Stomach (tissue), 4 donors: ENCODE measurements around the gene HEPHL1.

Source experiments
- CTCF ChIP-seq, 7 experiments: fragments of 450-650 bp in 4 of 7; fragments of 200-600 bp in 3 of 7; sonication (generic) in 3 of 7; IDR thresholded peaks; one replicate each; pipeline ENCODE4 v1.5.1; 2016 to 2019; ENCODE audit warnings: antibody characterized with exemption in 7 of 7, control low read depth in 2 of 7, mild to moderate bottlenecking in 1 of 7
- EP300 ChIP-seq: sonication (generic); formaldehyde crosslinking; IDR thresholded peaks from one replicate; pipeline ENCODE4 v1.6.1; 2017; ENCODE audit warnings: antibody characterized with exemption
- POLR2A ChIP-seq, 4 donors: fragments of 450-650 bp; IDR thresholded peaks; one replicate each; pipeline ENCODE4 v1.6.1; 2016; ENCODE audit warnings: antibody characterized with exemption in 4 of 4, control low read depth in 2 of 4, mild to moderate bottlenecking in 1 of 4, moderate library complexity in 1 of 4
- POLR2AphosphoS5 ChIP-seq, 3 donors: sonication (generic); formaldehyde crosslinking; IDR thresholded peaks; one replicate each; pipeline ENCODE4 v1.6.1; 2016; ENCODE audit warnings: antibody characterized with exemption in 3 of 3

- TF ChIP-seq CTCF (IDR thresholded peaks at IDR 0.05), result no peak
- TF ChIP-seq POLR2A (IDR thresholded peaks at IDR 0.05), result no peak
- no peak for TF ChIP-seq EP300
- TF ChIP-seq POLR2AphosphoS5 (IDR thresholded peaks at IDR 0.05), result peak in 1 of 3 donors; percentile 33
Measured at GRCh38 chr11:94142308-94143281, 121.4 kb downstream of the HEPHL1 start.
